Activated CD4-positive, alpha-beta T cell treated with anti-CD3 and anti-CD28 coated beads, Interleukin-2, amount 50 U/mL, for 24 hours (primary cell): Measurements from ENCODE around the gene FXYD7.

Source experiments
- DNase-seq, 2 donors: peaks; one replicate each; pipeline ENCODE4 v3.0.0-alpha.2; 2020; ENCODE audit warnings: low read depth in 1 of 2, low spot score in 1 of 2

FXYD7 gene

DNA sequence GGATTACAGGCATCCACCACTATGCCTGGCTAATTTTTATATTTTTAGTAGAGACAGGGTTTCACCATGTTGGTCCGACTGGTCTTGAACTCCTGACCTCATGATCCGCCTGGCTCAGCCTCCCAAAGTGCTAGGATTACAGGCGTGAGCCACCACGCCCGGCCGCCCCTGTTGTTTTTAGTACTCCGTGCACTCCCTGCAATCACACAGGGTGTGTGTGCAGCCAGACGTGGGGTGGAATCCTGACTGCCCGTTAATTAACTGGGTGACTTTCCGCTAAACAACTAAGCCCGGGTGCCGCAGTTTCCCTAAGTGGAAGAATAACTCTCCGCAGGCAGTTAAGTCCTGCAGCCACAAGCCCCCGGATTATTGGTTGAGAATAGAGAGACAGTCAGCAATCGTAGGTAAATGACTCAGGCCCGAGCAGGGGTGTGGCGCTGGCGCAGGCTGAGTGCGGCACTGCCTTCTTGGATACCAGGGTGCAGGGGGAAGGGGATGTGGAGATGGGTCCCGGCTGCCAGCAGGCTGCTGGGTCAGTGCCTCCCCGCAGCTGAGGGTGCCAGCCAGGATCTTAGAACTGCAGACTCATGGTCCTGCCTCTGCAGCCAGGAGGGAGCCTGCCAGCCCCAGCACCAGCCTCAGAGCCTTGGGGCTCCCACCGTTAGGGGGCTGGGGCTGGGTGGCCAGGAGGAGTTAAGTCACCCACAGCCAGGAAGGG, 33.5 kb upstream of the FXYD7 start:
- DNase-seq: no peak

DNA sequence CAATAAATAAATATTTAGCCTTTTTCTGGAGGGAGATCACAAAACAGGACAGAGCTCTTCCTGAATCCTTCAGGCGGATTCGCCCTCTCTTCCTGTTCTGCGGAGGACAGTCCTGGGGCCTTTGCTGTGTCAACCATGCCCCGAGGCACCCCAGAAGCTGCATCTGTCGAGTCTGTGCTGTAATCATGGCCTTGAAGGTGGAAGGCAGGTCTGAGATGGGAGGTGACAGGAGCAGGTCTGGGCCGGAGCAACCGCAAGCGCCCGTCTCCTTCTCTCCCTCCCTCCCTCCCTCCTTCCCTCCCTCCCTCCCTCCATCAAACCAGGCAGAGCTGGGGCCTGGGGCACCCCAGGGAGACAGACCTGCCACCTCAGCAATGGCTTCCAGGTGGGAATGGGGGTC, 32.1 kb upstream of the FXYD7 start:
- no peak for DNase-seq

- DNase-seq: no peak
These were observed 29.9 kb upstream of the FXYD7 start for GRCh38 chr19:35112995-35113688.

GRCh38 chr19:35114353-35115176, 28.5 kb upstream of the FXYD7 start:
- peak; percentile 49 to 59 for DNase-seq

- no peak for DNase-seq
These were observed 27.7 kb upstream of the FXYD7 start, which contains the start of gene FXYD3 for GRCh38 chr19:35115177-35115951. Gene FXYD3 (plus strand): TSS chr19:35115823. CDS start chr19:35119377, 3,554 bp downstream.

- DNase-seq: no peak
These were observed 26.8 kb upstream of the FXYD7 start for GRCh38 chr19:35116072-35116801.

- no peak for DNase-seq
These were observed 25.9 kb upstream of the FXYD7 start for GRCh38 chr19:35117116-35117515.

DNA sequence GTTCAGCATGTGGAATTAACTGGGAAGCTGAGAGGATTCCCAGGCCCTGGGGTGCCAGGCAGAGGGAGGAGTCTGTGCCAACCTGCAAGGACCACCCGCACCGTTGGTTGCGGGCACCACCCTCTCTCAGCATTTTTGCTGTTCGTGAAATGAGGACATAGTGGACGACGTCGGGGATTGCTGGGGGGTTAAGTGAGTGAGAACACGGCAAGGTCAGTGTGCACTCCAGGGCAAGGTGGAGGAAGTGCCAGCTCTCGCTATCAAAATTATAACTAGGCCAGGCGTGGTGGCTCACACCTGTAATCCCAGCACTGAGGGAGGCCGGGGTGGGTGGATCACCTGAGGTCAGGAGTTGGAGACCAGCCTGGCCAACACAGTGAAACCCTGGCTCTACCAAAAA, 25.3 kb upstream of the FXYD7 start:
- no peak for DNase-seq

- DNase-seq: no peak
These were observed 24.6 kb upstream of the FXYD7 start for GRCh38 chr19:35118268-35119020.

DNA sequence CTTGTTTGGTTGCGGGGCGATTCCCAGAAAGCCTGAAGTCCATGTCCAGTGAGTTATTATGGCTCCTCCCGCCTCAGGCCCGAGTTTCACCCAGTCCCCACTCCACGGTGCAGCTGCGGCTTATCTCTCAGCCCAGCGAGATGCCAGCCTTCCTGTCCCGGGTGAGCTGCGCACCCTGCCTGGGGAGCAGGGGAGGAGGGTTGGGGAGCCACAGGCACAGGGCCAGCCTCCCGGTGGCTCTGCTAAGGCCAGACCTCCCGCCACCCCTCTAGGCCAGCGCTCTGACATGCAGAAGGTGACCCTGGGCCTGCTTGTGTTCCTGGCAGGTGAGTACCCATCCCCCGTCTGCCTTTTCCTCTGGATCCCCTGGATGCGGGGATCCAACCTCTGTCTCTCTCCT, 24.0 kb upstream of the FXYD7 start:
- no peak for DNase-seq

DNA sequence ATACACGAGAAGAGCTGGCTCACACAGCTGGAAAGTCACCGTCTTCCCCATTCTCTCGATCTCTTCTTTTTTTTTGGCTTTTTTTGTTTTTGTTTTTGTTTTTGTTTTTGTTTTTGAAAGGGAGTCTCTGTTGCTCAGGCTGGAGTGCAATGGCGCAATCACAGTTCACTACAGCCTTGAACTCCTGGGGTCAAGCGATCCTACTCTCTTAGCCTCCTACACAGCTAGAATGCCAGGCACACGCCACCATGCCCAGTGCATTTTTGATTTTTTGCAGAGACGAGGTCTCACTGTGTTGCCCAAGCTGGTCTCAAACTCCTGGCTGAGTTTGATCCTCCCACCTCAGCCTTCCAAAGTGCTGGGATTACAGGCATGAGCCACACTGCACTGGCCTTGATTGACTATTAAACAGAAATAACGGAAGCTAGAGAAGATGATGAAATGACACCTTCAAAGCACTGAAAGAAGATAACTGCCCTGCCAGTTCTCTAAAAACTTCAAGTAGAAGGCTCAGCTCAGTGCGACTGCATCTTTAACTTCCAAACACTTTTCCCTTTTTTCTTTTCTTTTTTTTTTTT, 23.4 kb upstream of the FXYD7 start:
- no peak for DNase-seq

DNA sequence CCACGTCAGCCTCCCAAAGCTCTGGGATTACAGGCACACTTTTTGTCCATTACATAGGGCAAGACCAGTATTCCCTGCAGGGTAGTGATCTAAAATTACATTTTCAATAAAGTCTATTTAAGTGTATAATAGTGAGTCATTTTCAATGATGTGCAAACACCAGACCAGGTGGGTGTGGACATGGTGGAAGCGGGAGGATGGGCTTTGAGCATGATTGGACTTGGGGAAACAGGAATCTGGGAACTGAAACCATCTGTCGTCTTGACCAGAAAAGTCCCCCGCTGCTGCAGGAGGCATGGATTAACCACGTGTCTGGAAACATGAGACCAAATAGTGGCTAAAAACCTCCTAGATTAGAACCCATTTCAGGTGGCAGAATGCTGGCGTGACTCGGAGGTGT, 22.6 kb upstream of the FXYD7 start:
- DNase-seq: no peak

- DNase-seq: no peak
These were observed 22.2 kb upstream of the FXYD7 start for GRCh38 chr19:35120898-35121297.

DNA sequence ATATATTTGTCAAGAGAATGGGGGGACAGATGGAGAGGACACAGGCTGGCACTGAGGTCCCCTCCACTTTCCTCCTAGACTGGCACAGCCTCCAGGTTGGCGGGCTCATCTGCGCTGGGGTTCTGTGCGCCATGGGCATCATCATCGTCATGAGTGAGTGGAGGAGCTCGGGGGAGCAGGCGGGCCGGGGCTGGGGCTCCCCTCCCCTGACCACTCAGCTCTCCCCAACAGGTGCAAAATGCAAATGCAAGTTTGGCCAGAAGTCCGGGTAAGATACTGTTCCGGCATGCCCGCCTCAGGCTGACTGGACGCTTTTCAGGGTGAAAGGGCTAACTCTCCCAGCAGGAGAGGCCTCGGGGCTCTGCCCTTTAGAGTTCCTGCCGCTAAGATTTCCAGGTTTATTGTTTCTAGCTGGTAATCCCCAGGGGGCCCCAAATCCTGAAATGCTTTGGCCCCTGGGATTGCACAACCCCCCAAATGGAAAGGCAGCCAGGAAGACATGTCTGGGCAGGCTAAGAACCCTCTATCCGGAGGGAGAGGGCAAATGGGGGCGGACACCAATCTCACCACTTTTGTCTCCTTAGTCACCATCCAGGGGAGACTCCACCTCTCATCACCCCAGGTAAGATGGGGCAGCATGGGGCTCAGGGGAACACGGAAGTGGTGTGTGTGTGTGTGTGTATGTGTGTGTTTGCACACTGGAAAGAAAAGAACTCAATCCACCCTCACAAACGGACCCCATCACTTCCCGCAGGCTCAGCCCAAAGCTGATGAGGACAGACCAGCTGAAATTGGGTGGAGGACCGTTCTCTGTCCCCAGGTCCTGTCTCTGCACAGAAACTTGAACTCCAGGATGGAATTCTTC, 20.1 kb upstream of the FXYD7 start:
- DNase-seq: no peak

DNA sequence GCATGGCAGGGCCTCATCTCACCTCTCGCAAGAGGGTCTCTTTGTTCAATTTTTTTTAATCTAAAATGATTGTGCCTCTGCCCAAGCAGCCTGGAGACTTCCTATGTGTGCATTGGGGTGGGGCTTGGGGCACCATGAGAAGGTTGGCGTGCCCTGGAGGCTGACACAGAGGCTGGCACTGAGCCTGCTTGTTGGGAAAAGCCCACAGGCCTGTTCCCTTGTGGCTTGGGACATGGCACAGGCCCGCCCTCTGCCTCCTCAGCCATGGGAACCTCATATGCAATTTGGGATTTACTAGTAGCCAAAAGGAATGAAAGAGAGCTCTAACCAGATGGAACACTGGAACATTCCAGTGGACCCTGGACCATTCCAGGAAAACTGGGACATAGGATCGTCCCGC, 19.5 kb upstream of the FXYD7 start:
- no peak for DNase-seq

- DNase-seq: peak; percentile 74 to 86
These were observed 18.7 kb upstream of the FXYD7 start for GRCh38 chr19:35124098-35125060.

GRCh38 chr19:35125270-35125717, 17.8 kb upstream of the FXYD7 start:
- DNase-seq: no peak
